Endothelial cell (in vitro differentiated cells): ENCODE data around the gene CHIC2. TPM values are rescaled to one million over a fixed set of nuclear protein-coding genes. Genes with fewer than 3 reads are reported as not detected.

ENCODE experiments used
- DNase-seq: peaks from one replicate; pipeline ENCODE4 v3.0.0; 2021; ENCODE audit warnings: low spot score
- H3K27ac Mint-ChIP-seq: one replicate; pipeline ENCODE4 v1.8.0; 2021; ENCODE audit warnings: mixed read lengths, inconsistent platforms; ENCODE audit not compliant: unreplicated experiment
- H3K27me3 Mint-ChIP-seq: one replicate; pipeline ENCODE4 v1.8.0; 2021; ENCODE audit warnings: mild to moderate bottlenecking, moderate library complexity, mixed read lengths, inconsistent platforms; ENCODE audit not compliant: unreplicated experiment
- H3K36me3 Mint-ChIP-seq: one replicate; pipeline ENCODE4 v1.8.0; 2021; ENCODE audit warnings: mild to moderate bottlenecking, low read depth, mixed read lengths, inconsistent platforms; ENCODE audit not compliant: unreplicated experiment
- H3K4me1 Mint-ChIP-seq: one replicate; pipeline ENCODE4 v1.8.0; 2021; ENCODE audit warnings: mild to moderate bottlenecking, mixed read lengths, inconsistent platforms; ENCODE audit not compliant: unreplicated experiment
- H3K4me3 Mint-ChIP-seq: one replicate; pipeline ENCODE4 v1.8.0; 2021; ENCODE audit warnings: mild to moderate bottlenecking, mixed read lengths, inconsistent platforms; ENCODE audit not compliant: unreplicated experiment
- H3K9me3 Mint-ChIP-seq: one replicate; pipeline ENCODE4 v1.8.0; 2021; ENCODE audit warnings: mixed read lengths, inconsistent platforms; ENCODE audit not compliant: unreplicated experiment
- total RNA-seq: library from RNA; stranded (reverse); fragmentation: NEBNext Ultra II Directional; extraction: Animal tissue kit (Norgen Biotek cat#: 25700); gene quantifications from one replicate; pipeline ENCODE4 v1.2.1, GENCODE V29; 2021; ENCODE audit not compliant: unreplicated experiment
- TF ChIP-seq, protein P1 (sequence below): fragments of 200-600 bp; sonication (generic); IDR thresholded peaks from one replicate; pipeline ENCODE4 v1.5.0; 2021; ENCODE audit warnings: antibody characterized with exemption; ENCODE audit not compliant: unreplicated experiment

Gene CHIC2
- total RNA-seq, 1 donor from 2014 or later: 33.1 TPM

DNA sequence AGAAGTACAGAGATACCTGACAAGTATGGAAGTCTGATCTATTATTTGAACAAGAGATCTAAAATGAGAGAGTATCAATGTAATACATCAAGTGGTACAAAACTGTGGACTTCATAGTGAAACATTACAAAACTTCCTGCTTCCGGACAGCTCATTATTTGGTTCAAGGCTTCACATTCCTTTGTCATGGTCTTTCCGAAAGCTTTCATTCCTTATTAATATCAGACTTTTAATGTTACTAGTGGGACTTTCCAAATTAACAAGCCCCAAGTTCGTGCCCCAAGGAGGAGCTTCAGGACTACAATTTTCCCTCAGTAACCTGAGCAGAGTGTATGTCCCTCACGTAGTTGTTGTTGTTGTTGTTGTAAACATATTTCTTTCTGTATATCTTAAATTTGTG lies 1.2 kb downstream of the CHIC2 start:
- Mint-ChIP-seq H3K4me1 (peaks cover 55% of the 10 kb centered on the region), H3K9me3 (no peaks in the 10 kb centered on the region), H3K27me3 (peaks cover 30% of the 10 kb centered on the region), H3K27ac (peak overlapping the region; percentile 89), H3K4me3 (peak overlapping the region; percentile 94), H3K36me3 (peaks cover 12% of the 10 kb centered on the region)
- no peak for DNase-seq
- TF ChIP-seq, protein P1, sequence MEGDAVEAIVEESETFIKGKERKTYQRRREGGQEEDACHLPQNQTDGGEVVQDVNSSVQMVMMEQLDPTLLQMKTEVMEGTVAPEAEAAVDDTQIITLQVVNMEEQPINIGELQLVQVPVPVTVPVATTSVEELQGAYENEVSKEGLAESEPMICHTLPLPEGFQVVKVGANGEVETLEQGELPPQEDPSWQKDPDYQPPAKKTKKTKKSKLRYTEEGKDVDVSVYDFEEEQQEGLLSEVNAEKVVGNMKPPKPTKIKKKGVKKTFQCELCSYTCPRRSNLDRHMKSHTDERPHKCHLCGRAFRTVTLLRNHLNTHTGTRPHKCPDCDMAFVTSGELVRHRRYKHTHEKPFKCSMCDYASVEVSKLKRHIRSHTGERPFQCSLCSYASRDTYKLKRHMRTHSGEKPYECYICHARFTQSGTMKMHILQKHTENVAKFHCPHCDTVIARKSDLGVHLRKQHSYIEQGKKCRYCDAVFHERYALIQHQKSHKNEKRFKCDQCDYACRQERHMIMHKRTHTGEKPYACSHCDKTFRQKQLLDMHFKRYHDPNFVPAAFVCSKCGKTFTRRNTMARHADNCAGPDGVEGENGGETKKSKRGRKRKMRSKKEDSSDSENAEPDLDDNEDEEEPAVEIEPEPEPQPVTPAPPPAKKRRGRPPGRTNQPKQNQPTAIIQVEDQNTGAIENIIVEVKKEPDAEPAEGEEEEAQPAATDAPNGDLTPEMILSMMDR: no peak

DNA sequence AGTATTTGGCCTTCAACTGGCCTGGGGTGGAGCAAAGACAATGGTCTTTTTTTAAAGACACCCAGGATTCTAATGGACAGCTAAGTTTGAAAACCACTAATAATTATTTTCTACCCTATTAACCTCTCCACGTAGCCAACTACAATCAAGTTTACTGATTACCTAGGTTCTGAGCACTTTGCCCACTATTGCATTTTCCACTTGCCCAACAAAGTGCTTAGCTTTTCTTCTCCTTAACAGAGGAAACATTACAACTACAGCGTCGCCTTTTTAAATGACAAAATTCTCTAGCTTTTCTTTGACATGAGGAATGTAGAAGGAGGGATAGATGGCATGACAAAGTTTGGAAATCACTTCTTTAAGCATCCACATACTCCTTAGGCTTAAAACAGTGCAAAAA lies 2.0 kb downstream of the CHIC2 start:
- H3K9me3 Mint-ChIP-seq: no peaks in the 10 kb centered on the region
- peaks cover 12% of the 10 kb centered on the region for H3K36me3 Mint-ChIP-seq
- peak overlapping the region; percentile 94 for H3K4me3 Mint-ChIP-seq
- TF ChIP-seq, protein P1: no peak
- H3K27me3 Mint-ChIP-seq: peaks cover 27% of the 10 kb centered on the region
- DNase-seq: no peak
- peak overlapping the region; percentile 62 for H3K27ac Mint-ChIP-seq
- H3K4me1 Mint-ChIP-seq: peaks cover 59% of the 10 kb centered on the region

DNA sequence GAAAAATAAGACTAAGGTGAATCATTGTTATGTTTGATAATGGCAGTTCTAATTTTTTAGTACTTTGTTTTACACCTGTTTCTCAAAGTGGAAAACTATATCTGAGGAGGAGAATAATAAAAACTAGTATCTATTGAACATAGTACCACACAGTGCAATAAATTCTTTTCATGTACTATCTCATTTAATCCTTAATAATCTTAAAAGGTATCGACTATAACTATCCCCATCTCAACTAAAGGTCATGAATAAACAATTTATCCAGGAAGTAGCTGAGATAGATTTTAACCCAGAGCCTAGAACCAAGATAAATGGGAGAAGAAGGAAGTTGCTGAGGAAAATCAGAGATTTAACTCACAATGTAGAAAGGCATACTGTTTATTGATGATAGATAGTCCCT lies 2.5 kb downstream of the CHIC2 start:
- peaks cover 59% of the 10 kb centered on the region for H3K4me1 Mint-ChIP-seq
- peak overlapping the region; percentile 83 for H3K4me3 Mint-ChIP-seq
- peaks cover 12% of the 10 kb centered on the region for H3K36me3 Mint-ChIP-seq
- no peak overlapping the region for H3K27ac Mint-ChIP-seq
- peaks cover 24% of the 10 kb centered on the region for H3K27me3 Mint-ChIP-seq
- no peaks in the 10 kb centered on the region for H3K9me3 Mint-ChIP-seq
- DNase-seq: no peak
- TF ChIP-seq, protein P1: no peak

DNA sequence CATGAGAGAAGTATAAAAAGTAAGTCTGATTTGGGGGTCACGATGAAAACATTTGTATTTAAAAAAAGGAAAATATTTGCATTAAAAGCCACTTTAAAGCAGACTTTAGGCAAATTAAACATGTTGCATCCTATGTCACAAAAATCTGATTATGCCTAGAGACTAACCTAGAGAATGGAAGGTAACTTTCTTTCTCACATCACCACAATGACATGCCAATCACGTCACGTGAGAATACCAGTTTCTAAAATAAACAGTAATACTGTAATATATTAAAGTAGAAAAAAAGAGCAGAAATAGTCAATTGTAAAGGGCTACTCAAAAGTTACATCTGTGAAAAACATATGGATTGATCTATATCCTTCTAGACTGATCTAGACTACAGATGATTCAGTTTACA lies 3.3 kb downstream of the CHIC2 start:
- Mint-ChIP-seq H3K27me3 (peaks cover 24% of the 10 kb centered on the region), H3K27ac (no peak overlapping the region), H3K9me3 (no peaks in the 10 kb centered on the region), H3K4me3 (no peak overlapping the region), H3K4me1 (peaks cover 57% of the 10 kb centered on the region), H3K36me3 (peaks cover 12% of the 10 kb centered on the region)
- TF ChIP-seq, protein P1: no peak
- no peak for DNase-seq

DNA sequence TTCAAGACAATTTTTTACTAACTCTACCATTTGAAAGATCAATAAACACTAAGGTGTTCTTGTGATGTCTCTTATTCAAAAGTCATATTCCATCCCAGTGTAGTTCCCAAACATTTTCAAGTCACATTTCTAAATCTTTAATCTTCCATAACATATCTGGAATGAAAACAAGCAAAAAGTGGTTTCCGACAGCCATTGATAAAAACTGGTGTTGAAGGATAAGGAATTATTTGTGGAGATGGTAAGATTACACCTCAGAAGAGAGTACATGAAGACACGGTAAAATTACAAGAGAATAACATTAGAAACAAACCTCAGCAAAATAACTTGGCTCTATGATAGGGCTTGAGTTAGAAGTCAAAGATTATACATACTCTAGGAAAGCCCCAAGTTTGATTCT lies 4.3 kb downstream of the CHIC2 start:
- Mint-ChIP-seq H3K27me3 (peaks cover 19% of the 10 kb centered on the region), H3K4me1 (peaks cover 48% of the 10 kb centered on the region), H3K27ac (peak overlapping the region; percentile 32), H3K9me3 (no peaks in the 10 kb centered on the region), H3K4me3 (peak overlapping the region; percentile 2), H3K36me3 (peaks cover 10% of the 10 kb centered on the region)
- TF ChIP-seq, protein P1: no peak
- DNase-seq: no peak
